Fibroblast of villous mesenchyme (primary cell): ENCODE measurements around the gene IRF1. TPM values are rescaled to one million over a fixed set of nuclear protein-coding genes. Genes with fewer than 3 reads are reported as not detected.

Experiments
- DNase-seq: peaks from one replicate; pipeline ENCODE4 v3.0.0-alpha.2; 2010; ENCODE audit warnings: low read depth
- H3K4me3 ChIP-seq: 2 replicates; pipeline ENCODE4 v1.5.1; 2011; ENCODE audit warnings: low read depth, mild to moderate bottlenecking, low read length
- CTCF ChIP-seq: IDR thresholded peaks from 2 replicates; pipeline ENCODE4 v1.5.1; 2012; ENCODE audit warnings: low read depth, mild to moderate bottlenecking, low read length; ENCODE audit not compliant: insufficient read depth
- small RNA-seq: library from RNA; depleted of rRNA; stranded (forward); fragments of <200 nt; gene quantifications from one replicate; pipeline ENCODE3, GENCODE V24; 2012
- total RNA-seq: library from RNA; depleted of rRNA; stranded (reverse); fragments of >200 nt; gene quantifications from 2 replicates; pipeline ENCODE4 v1.2.3, GENCODE V29; 2012

IRF1 gene
- total RNA-seq, 1 donor, result 56.6 TPM

- no peak for TF ChIP-seq CTCF
- H3K4me3 ChIP-seq, result no peak overlapping the region
- DNase-seq, result no peak
Observed at GRCh38 chr5:132431632-132432031, 58.9 kb downstream of the IRF1 start.

Small RNA genes lying within 50 kb of the gene (small RNA-seq; reads per million reads assigned to genes)
- gene RF00019, result not detected

Other genes with a start within 250 kb of the IRF1 start
- 42.8 and 97.2 TPM in 2 replicates for gene PDLIM4, start 233.1 kb downstream of the IRF1 start, total RNA-seq
- gene SLC22A4, start 196.4 kb downstream of the IRF1 start, total RNA-seq, result 6.8 and 16.4 TPM in 2 replicates
- gene SLC22A5, start 121.1 kb downstream of the IRF1 start, total RNA-seq, result 5.8 and 7.3 TPM in 2 replicates
- not detected in 2 replicates for gene IL5, start 52.7 kb upstream of the IRF1 start, total RNA-seq
- gene RAD50, start 66.2 kb upstream of the IRF1 start, total RNA-seq, result 33.8 and 46.6 TPM in 2 replicates
- gene IL13, start 167.4 kb upstream of the IRF1 start, total RNA-seq, result not detected in 2 replicates
- not detected in 2 replicates for gene IL4, start 183.2 kb upstream of the IRF1 start, total RNA-seq
- gene KIF3A, start 246.8 kb upstream of the IRF1 start, total RNA-seq, result 9.7 and 13.0 TPM in 2 replicates